Activated T-cell treated with anti-CD3 and anti-CD28 coated beads, Interleukin-2, amount 50 U/mL, for 4 hours (primary cell): Measurements from ENCODE around the gene TECR. TPM values are rescaled to one million over a fixed set of nuclear protein-coding genes. Genes with fewer than 3 reads are reported as not detected.
A peak's percentile ranks its signal among the peaks of the same experiment; 100 is the strongest.
"Not testable (repeated sequence)": the region's sequence is repeated elsewhere in the genome, so short reads cannot be mapped to it uniquely, and the experiment has no call there.

Experiments
- ATAC-seq, 2 donors: fragments of 200-7000 bp; cut with Tn5 transposase; one replicate each; pipeline ENCODE4 v1.10.0; 2021
- DNase-seq: peaks from one replicate; pipeline ENCODE4 v3.0.0-alpha.2; 2020
- H3K27me3 Mint-ChIP-seq: one replicate; pipeline ENCODE4 v1.8.0; 2021; ENCODE audit warnings: low read depth, mixed read lengths
- H3K36me3 Mint-ChIP-seq: one replicate; pipeline ENCODE4 v1.8.0; 2022; ENCODE audit warnings: mixed read lengths; ENCODE audit not compliant: insufficient read depth
- H3K4me1 Mint-ChIP-seq: one replicate; pipeline ENCODE4 v1.8.0; 2021; ENCODE audit warnings: low read depth, mixed read lengths
- H3K4me3 Mint-ChIP-seq: one replicate; pipeline ENCODE4 v1.8.0; 2021; ENCODE audit warnings: mild to moderate bottlenecking, moderate library complexity, mixed read lengths
- H3K9me3 Mint-ChIP-seq: one replicate; pipeline ENCODE4 v1.8.0; 2021; ENCODE audit warnings: mixed read lengths
- total RNA-seq, 3 donors: library from RNA; stranded (reverse); gene quantifications; one replicate each; pipeline ENCODE4 v1.2.1, GENCODE V29; 2021

TECR gene
- total RNA-seq, 3 donors from 2014 or later: 92.5 to 96.3 (median 94.6) TPM

GRCh38 chr19:14606627-14607026, 77.2 kb downstream of the TECR start:
- no peaks in the 10 kb centered on the region for H3K27me3 Mint-ChIP-seq
- H3K4me3 Mint-ChIP-seq: no peak overlapping the region
- H3K36me3 Mint-ChIP-seq: no peaks in the 10 kb centered on the region
- peaks cover 9% of the 10 kb centered on the region for H3K4me1 Mint-ChIP-seq
- ATAC-seq: no peak
- no peaks in the 10 kb centered on the region for H3K9me3 Mint-ChIP-seq
- DNase-seq: no peak

GRCh38 chr19:14611051-14611450, 81.7 kb downstream of the TECR start:
- Mint-ChIP-seq H3K4me3 (no peak overlapping the region), H3K36me3 (peaks cover under 1% of the 10 kb centered on the region), H3K9me3 (no peaks in the 10 kb centered on the region), H3K27me3 (peaks cover under 1% of the 10 kb centered on the region), H3K4me1 (peaks cover 4% of the 10 kb centered on the region)
- ATAC-seq: no peak
- DNase-seq: no peak

DNA sequence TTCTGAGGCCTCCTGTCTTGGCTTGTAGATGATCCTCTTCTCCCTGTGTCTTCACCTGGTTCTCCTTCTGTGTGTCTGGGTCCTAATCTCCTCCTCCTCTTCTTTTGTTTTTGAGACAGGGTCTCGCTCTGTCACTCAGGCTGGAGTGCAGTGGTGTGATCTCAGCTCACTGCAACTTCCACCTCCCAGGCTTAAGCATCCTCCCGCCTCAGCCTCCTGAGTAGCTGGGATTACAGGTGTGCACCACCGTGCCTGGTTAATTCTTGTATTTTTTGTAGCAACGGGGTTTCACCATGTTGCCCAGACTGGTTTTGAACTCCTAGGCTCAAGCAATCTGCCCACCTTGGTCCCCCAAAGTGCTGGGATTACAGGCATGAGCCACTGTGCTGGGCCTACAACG, 82.8 kb downstream of the TECR start:
- ATAC-seq, H3K4me1 Mint-ChIP-seq, H3K4me3 Mint-ChIP-seq, H3K36me3 Mint-ChIP-seq, H3K27me3 Mint-ChIP-seq, H3K9me3 Mint-ChIP-seq, DNase-seq: not testable (repeated sequence)

- Mint-ChIP-seq H3K4me1 (peaks cover 5% of the 10 kb centered on the region), H3K4me3 (no peak overlapping the region), H3K36me3 (peaks cover 5% of the 10 kb centered on the region), H3K27me3 (peaks cover 5% of the 10 kb centered on the region), H3K9me3 (no peaks in the 10 kb centered on the region)
- ATAC-seq (no peak), DNase-seq (no peak)
These were observed 83.3 kb downstream of the TECR start for GRCh38 chr19:14612657-14613056.

GRCh38 chr19:14613399-14614098, 84.2 kb downstream of the TECR start:
- not testable (repeated sequence) for DNase-seq, H3K36me3 Mint-ChIP-seq, ATAC-seq, H3K4me3 Mint-ChIP-seq, H3K27me3 Mint-ChIP-seq, H3K9me3 Mint-ChIP-seq, H3K4me1 Mint-ChIP-seq

GRCh38 chr19:14614099-14614412, 84.7 kb downstream of the TECR start:
- DNase-seq (no peak), ATAC-seq (peak in 1 of 2 donors; percentile 41)
- H3K4me1 Mint-ChIP-seq: peaks cover 5% of the 10 kb centered on the region
- H3K9me3 Mint-ChIP-seq: no peaks in the 10 kb centered on the region
- H3K27me3 Mint-ChIP-seq: peaks cover 5% of the 10 kb centered on the region
- H3K36me3 Mint-ChIP-seq: peaks cover 5% of the 10 kb centered on the region
- H3K4me3 Mint-ChIP-seq: no peak overlapping the region

Other genes starting within 250 kb of the TECR start
- 100 to 1,000 TPM; 217 to 280 (median 218) TPM for gene ADGRE5, start 148.2 kb upstream of the TECR start, total RNA-seq
- gene DDX39A, start 110.3 kb upstream of the TECR start, total RNA-seq: 100 to 1,000 TPM; 538 to 557 (median 548) TPM
- 100 to 1,000 TPM; 171 to 213 (median 197) TPM for gene PKN1, start 96.3 kb upstream of the TECR start, total RNA-seq
- under 1 TPM in 1 of 3 donors, not detected in 2; 0.19 TPM for gene PTGER1, start 54.2 kb upstream of the TECR start, total RNA-seq
- 10 to 100 TPM; 42.5 to 49.8 (median 44.3) TPM for gene GIPC1, start 33.5 kb upstream of the TECR start, total RNA-seq
- gene DNAJB1, start 11.2 kb upstream of the TECR start, total RNA-seq: 100 to 1,000 TPM; 119 to 128 (median 120) TPM
- 100 to 1,000 TPM; 161 to 213 (median 175) TPM for gene NDUFB7, start 42.5 kb downstream of the TECR start, total RNA-seq
- gene CLEC17A, start 53.5 kb downstream of the TECR start, total RNA-seq: 1 to 10 TPM in 2 of 3 donors, under 1 TPM in 1; 0.95 to 2.3 (median 1.3) TPM
- gene ADGRE3, start 145.2 kb downstream of the TECR start, total RNA-seq: not detected
- gene ZNF333, start 160.5 kb downstream of the TECR start, total RNA-seq: 10 to 100 TPM in 1 of 3 donors, 1 to 10 TPM in 2; 7.1 to 13.9 (median 7.7) TPM
- 1 to 10 TPM in 2 of 3 donors, under 1 TPM in 1; 0.87 to 1.6 (median 1.4) TPM for gene ADGRE2, start 249.0 kb downstream of the TECR start, total RNA-seq